ENCODE results near the gene EDDM13.

Gene EDDM13

GRCh38 chr19:56312787-56313657 lies 40.5 kb downstream of the EDDM13 start:
- no peak overlapping the region for H3K9ac ChIP-seq (ENCODE audit: low read length)
- no peak overlapping the region for H3K4me3 ChIP-seq (ENCODE audit: low read depth in 1 of 2, low read length in 2 of 2)
- no peak overlapping the region for H3K27ac ChIP-seq (ENCODE audit: low read depth, low read length)

GRCh38 chr19:56314018-56314380 lies 41.5 kb downstream of the EDDM13 start:
- H3K9ac ChIP-seq (ENCODE audit: low read length), result peak overlapping the region; percentile 13
- peaks cover 4% of the 10 kb centered on the region for H3K36me3 ChIP-seq (ENCODE audit: insufficient read depth, low read length)
- peaks cover 13% of the 10 kb centered on the region for H3K4me1 ChIP-seq (ENCODE audit: insufficient read depth, low read length)
- peak overlapping the region; percentile 92 for H3K27ac ChIP-seq (ENCODE audit: low read depth, low read length)
- H3K4me3 ChIP-seq (ENCODE audit: low read depth in 1 of 2, low read length in 2 of 2), result peak overlapping the region; percentile 33 to 69
- no peaks in the 10 kb centered on the region for H3K27me3 ChIP-seq (ENCODE audit: control insufficient read depth in 1 of 2, insufficient read depth in 2 of 2, low read length in 2 of 2)
- no peaks in the 10 kb centered on the region for H3K9me3 ChIP-seq (ENCODE audit: low read length)

More at GRCh38 chr19:56312787-56313657, 40.5 kb downstream of the EDDM13 start:
- Histone ChIP-seq H3K9me3 (ENCODE audit: low read length) (no peaks in the 10 kb centered on the region), H3K27me3 (ENCODE audit: control insufficient read depth in 1 of 2, insufficient read depth in 2 of 2, low read length in 2 of 2) (no peaks in the 10 kb centered on the region), H3K36me3 (ENCODE audit: insufficient read depth, low read length) (peaks cover 4% of the 10 kb centered on the region), H3K4me1 (ENCODE audit: insufficient read depth, low read length) (peaks cover 13% of the 10 kb centered on the region)

- peaks cover 13% of the 10 kb centered on the region for H3K4me1 ChIP-seq (ENCODE audit: insufficient read depth, low read length)
Observed at GRCh38 chr19:56314381-56315076, 42.0 kb downstream of the EDDM13 start, which contains the start of gene ZSCAN5A. TSS of gene ZSCAN5A (minus strand) at chr19:56314839. CDS start at chr19:56225046, 89,793 bp downstream.

DNA sequence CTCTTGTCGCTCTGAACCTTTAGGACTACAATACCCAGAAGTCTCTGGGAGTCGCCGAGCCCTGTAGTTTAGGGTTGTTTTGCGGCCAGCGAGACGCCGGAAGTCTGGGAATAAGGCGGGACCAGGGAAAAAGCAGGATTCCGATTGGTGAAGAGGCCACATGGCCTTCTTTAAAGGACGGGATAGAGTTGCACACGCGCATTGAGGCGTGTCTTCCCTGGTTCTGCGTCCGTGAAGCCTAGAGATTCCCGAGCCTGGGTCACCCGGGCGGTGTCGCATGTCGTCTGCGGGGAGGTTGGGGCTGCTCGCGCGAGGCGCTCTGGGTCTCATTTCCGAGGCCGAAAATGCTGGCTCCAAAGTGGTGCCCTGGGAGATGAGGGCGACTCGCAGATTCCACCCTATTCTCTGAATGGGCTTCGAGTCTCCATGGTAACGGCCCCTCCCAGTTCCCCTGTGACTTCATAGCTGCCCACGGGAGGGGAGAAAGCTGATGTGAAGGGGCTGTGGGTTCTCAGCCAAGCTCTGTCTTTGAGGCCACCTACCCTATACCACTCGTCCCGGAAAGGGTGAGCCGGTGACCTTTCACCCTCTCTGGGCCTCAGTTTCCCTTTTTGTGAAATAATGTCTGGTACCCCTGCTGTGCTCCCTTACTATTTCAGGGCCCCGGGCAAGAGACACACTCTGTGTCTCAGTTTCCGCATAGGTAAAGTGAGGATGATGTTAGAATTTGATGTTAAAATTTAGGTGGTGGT lies 42.7 kb downstream of the EDDM13 start:
- Histone ChIP-seq H3K4me3 (ENCODE audit: low read depth in 1 of 2, low read length in 2 of 2) (peak overlapping the region; percentile 56 to 69), H3K9me3 (ENCODE audit: low read length) (no peaks in the 10 kb centered on the region), H3K4me1 (ENCODE audit: insufficient read depth, low read length) (peaks cover 13% of the 10 kb centered on the region), H3K9ac (ENCODE audit: low read length) (peak overlapping the region; percentile 13), H3K27ac (ENCODE audit: low read depth, low read length) (peak overlapping the region; percentile 92), H3K36me3 (ENCODE audit: insufficient read depth, low read length) (peaks cover 4% of the 10 kb centered on the region), H3K27me3 (ENCODE audit: control insufficient read depth in 1 of 2, insufficient read depth in 2 of 2, low read length in 2 of 2) (no peaks in the 10 kb centered on the region)

More at GRCh38 chr19:56314381-56315076, 42.0 kb downstream of the EDDM13 start, which contains the start of gene ZSCAN5A:
- H3K27ac ChIP-seq (ENCODE audit: low read depth, low read length), result peak within 1 kb of the TSS; percentile 92
- H3K4me3 ChIP-seq (ENCODE audit: low read depth in 1 of 2, low read length in 2 of 2), result peak within 1 kb of the TSS; percentile 56 to 69
- H3K9me3 ChIP-seq (ENCODE audit: low read length), result no peaks in the 10 kb centered on the region
- H3K9ac ChIP-seq (ENCODE audit: low read length), result peak within 1 kb of the TSS; percentile 13
- no peaks in the 10 kb centered on the region for H3K27me3 ChIP-seq (ENCODE audit: control insufficient read depth in 1 of 2, insufficient read depth in 2 of 2, low read length in 2 of 2)
- peaks cover 4% of the 10 kb centered on the region for H3K36me3 ChIP-seq (ENCODE audit: insufficient read depth, low read length)

DNA sequence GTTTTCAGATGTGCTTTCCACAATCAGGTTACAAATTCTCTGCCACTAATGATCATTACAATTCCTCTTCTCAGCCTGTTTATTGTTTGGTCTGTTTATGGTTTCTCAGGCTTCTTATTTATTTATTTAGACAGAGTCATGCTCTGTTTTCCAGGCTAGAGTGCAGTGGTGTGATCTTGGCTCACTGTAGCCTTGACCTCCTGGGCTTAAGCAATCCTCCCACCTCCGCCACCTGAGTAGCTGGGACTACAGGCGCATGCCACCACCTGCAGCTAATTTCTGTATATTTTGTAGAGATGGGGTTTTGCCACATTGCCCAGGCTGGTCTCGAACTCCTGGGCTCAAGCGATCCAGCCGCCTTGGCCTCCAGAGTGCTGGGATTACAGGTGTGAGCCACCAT lies 44.2 kb downstream of the EDDM13 start:
- no peak overlapping the region for H3K4me3 ChIP-seq (ENCODE audit: low read depth in 1 of 2, low read length in 2 of 2)
- H3K4me1 ChIP-seq (ENCODE audit: insufficient read depth, low read length), result peaks cover 13% of the 10 kb centered on the region
- no peak overlapping the region for H3K27ac ChIP-seq (ENCODE audit: low read depth, low read length)
- H3K9ac ChIP-seq (ENCODE audit: low read length), result no peak overlapping the region
- no peaks in the 10 kb centered on the region for H3K27me3 ChIP-seq (ENCODE audit: control insufficient read depth in 1 of 2, insufficient read depth in 2 of 2, low read length in 2 of 2)
- no peaks in the 10 kb centered on the region for H3K9me3 ChIP-seq (ENCODE audit: low read length)
- H3K36me3 ChIP-seq (ENCODE audit: insufficient read depth, low read length), result peaks cover 4% of the 10 kb centered on the region

DNA sequence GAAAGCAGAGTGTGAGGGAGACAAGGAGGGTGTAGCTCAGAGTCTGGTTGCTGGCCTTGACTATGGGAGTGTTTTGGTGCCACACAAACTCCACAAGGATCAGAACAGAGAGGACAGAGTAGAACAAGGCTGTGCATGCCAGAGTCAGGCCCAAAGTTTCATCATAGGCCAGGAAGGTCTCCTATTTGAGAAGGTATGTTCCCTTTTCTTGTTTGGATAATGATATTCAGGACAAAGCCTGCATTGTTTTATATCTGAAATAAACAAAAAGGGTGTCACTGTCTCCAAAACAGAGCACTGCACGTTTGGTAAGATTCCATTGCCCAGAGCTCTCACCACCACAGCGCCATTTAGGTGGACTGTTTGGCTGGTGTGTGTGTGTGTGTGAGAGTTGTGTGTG lies 45.2 kb downstream of the EDDM13 start:
- Histone ChIP-seq H3K27me3 (ENCODE audit: control insufficient read depth in 1 of 2, insufficient read depth in 2 of 2, low read length in 2 of 2) (no peaks in the 10 kb centered on the region), H3K36me3 (ENCODE audit: insufficient read depth, low read length) (peaks cover 3% of the 10 kb centered on the region), H3K27ac (ENCODE audit: low read depth, low read length) (no peak overlapping the region), H3K4me1 (ENCODE audit: insufficient read depth, low read length) (peaks cover 13% of the 10 kb centered on the region), H3K9ac (ENCODE audit: low read length) (no peak overlapping the region), H3K9me3 (ENCODE audit: low read length) (no peaks in the 10 kb centered on the region), H3K4me3 (ENCODE audit: low read depth in 1 of 2, low read length in 2 of 2) (no peak overlapping the region)

DNA sequence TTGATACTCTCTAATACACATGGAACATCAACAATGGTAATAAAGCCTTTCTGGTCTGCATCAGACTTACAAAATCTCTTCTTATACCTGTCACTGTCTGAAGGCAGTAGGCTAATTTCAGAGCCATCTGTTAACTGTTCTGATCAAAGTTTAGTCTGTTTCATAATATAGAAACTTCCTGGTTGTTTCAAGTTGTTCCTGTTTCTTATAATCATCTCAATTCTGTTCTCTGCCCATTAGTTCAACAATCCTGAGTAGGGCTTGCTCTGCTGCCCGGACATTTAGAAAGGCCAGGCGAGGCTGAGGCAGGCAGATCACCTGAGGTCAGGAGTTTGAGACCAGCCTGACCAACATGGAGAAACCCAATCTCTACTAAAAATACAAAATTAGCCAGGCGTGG lies 47.4 kb downstream of the EDDM13 start:
- no peaks in the 10 kb centered on the region for H3K9me3 ChIP-seq (ENCODE audit: low read length)
- no peak overlapping the region for H3K9ac ChIP-seq (ENCODE audit: low read length)
- H3K4me3 ChIP-seq (ENCODE audit: low read depth in 1 of 2, low read length in 2 of 2), result no peak overlapping the region
- no peak overlapping the region for H3K27ac ChIP-seq (ENCODE audit: low read depth, low read length)
- H3K36me3 ChIP-seq (ENCODE audit: insufficient read depth, low read length), result no peaks in the 10 kb centered on the region
- H3K4me1 ChIP-seq (ENCODE audit: insufficient read depth, low read length), result peaks cover 8% of the 10 kb centered on the region
- H3K27me3 ChIP-seq (ENCODE audit: control insufficient read depth in 1 of 2, insufficient read depth in 2 of 2, low read length in 2 of 2), result no peaks in the 10 kb centered on the region

GRCh38 chr19:56321254-56321988 lies 48.9 kb downstream of the EDDM13 start:
- no peak overlapping the region for H3K4me3 ChIP-seq (ENCODE audit: low read depth in 1 of 2, low read length in 2 of 2)
- H3K36me3 ChIP-seq (ENCODE audit: insufficient read depth, low read length), result no peaks in the 10 kb centered on the region
- no peak overlapping the region for H3K27ac ChIP-seq (ENCODE audit: low read depth, low read length)
- H3K27me3 ChIP-seq (ENCODE audit: control insufficient read depth in 1 of 2, insufficient read depth in 2 of 2, low read length in 2 of 2), result no peaks in the 10 kb centered on the region
- no peaks in the 10 kb centered on the region for H3K9me3 ChIP-seq (ENCODE audit: low read length)
- no peaks in the 10 kb centered on the region for H3K4me1 ChIP-seq (ENCODE audit: insufficient read depth, low read length)
- H3K9ac ChIP-seq (ENCODE audit: low read length), result no peak overlapping the region

GRCh38 chr19:56321989-56322440 lies 49.5 kb downstream of the EDDM13 start:
- Histone ChIP-seq H3K4me1 (ENCODE audit: insufficient read depth, low read length) (no peaks in the 10 kb centered on the region), H3K27me3 (ENCODE audit: control insufficient read depth in 1 of 2, insufficient read depth in 2 of 2, low read length in 2 of 2) (no peaks in the 10 kb centered on the region), H3K9me3 (ENCODE audit: low read length) (no peaks in the 10 kb centered on the region), H3K9ac (ENCODE audit: low read length) (no peak overlapping the region), H3K27ac (ENCODE audit: low read depth, low read length) (no peak overlapping the region), H3K4me3 (ENCODE audit: low read depth in 1 of 2, low read length in 2 of 2) (no peak overlapping the region), H3K36me3 (ENCODE audit: insufficient read depth, low read length) (no peaks in the 10 kb centered on the region)

DNA sequence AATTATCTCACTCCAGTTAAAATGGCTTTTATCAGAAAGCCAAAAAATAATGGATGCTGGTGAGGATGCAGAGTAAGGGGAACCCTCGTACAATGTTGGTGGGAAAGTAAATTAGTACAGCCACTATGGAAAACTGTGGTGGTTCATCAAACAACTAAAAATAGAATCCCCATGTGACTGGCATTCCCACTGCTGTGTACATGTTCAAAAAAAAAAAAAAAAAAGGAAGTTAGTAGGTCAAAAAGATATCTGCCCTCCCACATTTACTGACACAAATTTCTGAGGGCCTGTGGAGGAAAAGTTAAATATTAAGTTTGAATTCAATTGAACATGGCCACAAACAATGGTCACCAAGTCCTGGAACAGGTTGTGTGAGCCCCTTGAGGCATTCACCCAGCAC lies 51.9 kb downstream of the EDDM13 start:
- Histone ChIP-seq H3K9ac (ENCODE audit: low read length) (no peak overlapping the region), H3K27me3 (ENCODE audit: control insufficient read depth in 1 of 2, insufficient read depth in 2 of 2, low read length in 2 of 2) (no peaks in the 10 kb centered on the region), H3K36me3 (ENCODE audit: insufficient read depth, low read length) (no peaks in the 10 kb centered on the region), H3K27ac (ENCODE audit: low read depth, low read length) (no peak overlapping the region), H3K9me3 (ENCODE audit: low read length) (no peaks in the 10 kb centered on the region), H3K4me3 (ENCODE audit: low read depth in 1 of 2, low read length in 2 of 2) (no peak overlapping the region), H3K4me1 (ENCODE audit: insufficient read depth, low read length) (no peaks in the 10 kb centered on the region)
